Stimulated activated CD8-positive, alpha-beta memory T cell treated with anti-CD3 and anti-CD28 coated beads, Interleukin-15, amount 100 ng/mL, for 1 hour (primary cell): ENCODE results near the gene TC2N.
"Not testable (repeated sequence)": the region's sequence is repeated elsewhere in the genome, so short reads cannot be mapped to it uniquely, and the experiment has no call there.

Experiments
- DNase-seq: peaks from one replicate; pipeline ENCODE4 v3.0.0-alpha.2; 2020; ENCODE audit warnings: low read depth

TC2N gene

DNA sequence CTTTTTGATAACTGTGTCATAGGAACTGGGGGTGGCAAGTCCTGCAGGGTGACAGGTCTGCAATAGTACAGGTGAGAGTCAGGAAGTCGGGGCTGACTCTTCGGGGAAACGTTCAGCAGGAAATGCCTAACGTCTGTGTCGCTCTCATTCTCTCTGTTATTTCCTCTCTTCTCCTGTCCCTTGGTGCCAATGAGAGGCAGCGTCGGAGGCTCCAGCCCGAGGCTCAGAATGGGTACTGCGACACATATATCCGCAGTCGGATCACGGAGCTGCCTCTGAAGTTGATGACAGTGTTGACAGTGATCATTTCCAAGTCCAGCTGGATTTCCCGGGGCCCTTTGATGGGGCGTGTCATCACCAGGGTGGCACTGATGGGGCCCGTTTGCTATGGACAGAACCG, 2.7 kb upstream of the TC2N start:
- DNase-seq: peak; percentile 26

GRCh38 chr14:91869556-91869955, 2.2 kb upstream of the TC2N start:
- DNase-seq: no peak

GRCh38 chr14:91866511-91867295, 633 bp downstream of the TC2N start:
- DNase-seq: no peak

DNA sequence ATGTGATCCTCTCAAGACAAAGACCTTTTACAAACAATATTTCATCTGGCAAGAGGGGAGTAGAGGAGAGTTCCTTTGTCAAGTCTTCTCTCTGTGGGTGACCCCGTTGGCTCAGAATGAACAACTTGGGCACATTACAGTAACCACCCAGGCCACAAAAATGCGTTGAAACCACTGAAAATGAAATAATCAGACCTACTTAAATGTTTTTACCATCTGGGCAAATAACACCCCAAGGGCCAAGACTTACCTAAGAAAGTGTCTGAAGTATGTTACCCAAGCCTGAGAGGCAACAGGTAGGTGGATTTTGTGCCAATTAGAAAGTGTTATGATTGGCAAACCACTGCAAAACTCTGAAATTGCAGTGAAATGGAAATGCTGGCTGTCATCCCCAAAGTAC, 1.3 kb downstream of the TC2N start:
- DNase-seq: no peak

GRCh38 chr14:91862417-91862816, 4.9 kb downstream of the TC2N start:
- no peak for DNase-seq

DNA sequence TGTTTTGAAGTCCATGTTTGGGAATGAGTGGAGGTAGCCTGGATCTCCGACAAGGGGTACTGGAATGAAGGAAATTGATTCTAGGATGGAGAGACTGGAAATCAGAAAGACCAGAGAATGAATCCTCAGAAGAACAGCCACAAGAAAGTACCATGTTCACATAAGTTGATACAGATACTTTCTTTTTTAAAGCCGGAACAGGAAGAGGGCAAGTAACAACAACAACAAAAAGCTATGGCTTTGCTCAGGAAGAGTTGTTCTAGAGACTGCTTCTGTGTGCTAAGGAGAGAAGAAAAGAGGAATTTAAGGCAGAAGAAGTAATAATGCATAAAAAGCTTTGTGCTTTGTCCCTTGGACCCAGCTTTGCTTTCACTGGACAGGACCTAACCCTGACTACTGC, 6.2 kb downstream of the TC2N start:
- no peak for DNase-seq

DNA sequence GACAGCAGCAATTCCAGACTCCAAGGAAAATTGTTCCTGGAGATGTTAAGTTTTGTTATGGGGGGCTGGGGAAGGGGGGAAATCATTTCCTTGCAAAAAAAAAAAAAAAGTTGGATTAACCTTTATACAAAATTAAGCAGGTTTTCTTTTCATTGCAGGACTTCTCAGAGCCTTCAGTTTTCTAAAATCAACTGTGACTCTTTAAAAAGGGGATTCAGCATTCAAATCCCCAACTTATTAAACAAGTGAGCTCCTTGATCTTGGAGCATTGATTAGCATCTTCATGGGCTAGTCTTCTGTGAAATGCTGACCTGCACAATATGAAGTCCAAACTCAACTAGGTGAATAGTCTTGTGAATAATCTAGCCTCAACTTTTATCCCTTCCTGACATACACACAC, 7.1 kb downstream of the TC2N start:
- DNase-seq: no peak

DNA sequence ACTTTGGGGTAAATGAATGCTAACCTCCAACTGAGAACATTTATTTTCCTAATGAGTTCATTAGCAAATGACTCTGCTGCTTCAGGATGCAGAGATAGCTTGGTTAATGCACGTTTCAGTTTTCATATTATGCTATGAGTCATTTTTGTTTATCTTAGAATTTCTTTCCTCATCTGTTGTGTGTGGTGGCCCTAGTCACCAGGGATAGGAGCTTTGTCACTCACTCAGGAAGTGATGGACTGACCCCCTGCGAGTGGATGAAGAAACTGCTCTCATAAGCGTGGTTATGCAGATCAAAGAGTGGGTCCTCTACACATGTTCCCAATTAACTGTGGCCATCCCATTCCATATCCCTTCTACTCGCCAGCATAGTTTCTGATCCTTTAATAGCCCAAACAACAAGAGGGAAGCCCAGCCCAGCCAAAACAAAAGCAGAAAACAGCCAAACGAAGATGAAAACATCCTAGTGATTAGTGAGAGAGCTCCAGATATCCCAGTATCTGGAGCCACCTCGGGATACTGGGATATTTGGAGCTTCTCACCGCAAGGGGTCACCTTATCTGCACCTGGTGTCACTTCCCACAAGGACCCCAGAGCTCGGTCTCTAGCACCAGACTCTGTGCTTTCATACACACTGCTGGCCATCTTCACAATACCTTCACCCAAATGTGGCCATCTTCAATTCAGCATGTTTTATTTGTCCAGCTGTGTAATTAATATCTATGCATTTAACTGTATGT, 8.6 kb downstream of the TC2N start:
- no peak for DNase-seq

- DNase-seq: no peak
These were observed 9.7 kb downstream of the TC2N start for GRCh38 chr14:91857614-91858013.

- no peak for DNase-seq
These were observed 12.9 kb downstream of the TC2N start for GRCh38 chr14:91854327-91854934.

- no peak for DNase-seq
These were observed 15.8 kb downstream of the TC2N start for GRCh38 chr14:91851563-91851962.

GRCh38 chr14:91848504-91849001, 18.8 kb downstream of the TC2N start:
- DNase-seq: no peak

DNA sequence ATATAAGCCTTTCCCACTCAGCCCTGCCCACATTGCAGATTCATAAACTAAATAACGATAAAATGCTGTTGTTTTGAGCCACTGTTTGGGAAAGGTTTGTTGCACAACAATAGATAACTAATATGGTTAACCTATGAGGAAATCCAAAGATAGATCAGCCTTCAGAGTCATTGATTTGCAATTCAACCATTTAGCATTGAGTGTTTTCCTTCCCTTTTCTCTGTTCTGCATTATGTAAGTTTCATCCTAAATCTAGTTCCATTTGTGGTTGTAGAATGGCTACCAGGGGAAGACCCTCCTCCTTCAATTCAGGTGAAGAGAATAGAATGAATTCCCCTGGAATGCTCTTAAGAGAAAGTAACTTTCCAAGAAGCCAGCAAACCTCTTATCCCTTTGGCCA, 19.6 kb downstream of the TC2N start:
- DNase-seq: no peak

DNA sequence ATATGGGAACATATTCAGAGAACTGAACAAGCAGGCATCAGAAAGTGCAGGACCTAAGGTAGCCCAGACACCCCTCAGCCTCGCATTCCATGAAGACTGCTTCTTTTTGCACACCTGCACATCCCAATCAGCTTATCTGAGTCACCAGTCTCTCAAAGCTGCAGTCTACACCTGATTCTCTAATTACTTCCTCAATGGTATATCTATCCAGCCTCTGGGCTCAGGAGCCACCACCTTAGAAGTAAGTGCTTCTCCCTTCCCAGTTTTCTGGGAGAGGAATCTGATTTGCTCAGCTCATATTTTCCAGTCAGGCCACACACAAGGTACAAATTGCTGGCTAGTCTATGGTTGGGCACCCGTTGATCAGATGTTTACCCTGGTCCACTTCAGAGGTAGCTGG, 21.7 kb downstream of the TC2N start:
- no peak for DNase-seq

GRCh38 chr14:91845056-91845455, 22.3 kb downstream of the TC2N start:
- not testable (repeated sequence) for DNase-seq

DNA sequence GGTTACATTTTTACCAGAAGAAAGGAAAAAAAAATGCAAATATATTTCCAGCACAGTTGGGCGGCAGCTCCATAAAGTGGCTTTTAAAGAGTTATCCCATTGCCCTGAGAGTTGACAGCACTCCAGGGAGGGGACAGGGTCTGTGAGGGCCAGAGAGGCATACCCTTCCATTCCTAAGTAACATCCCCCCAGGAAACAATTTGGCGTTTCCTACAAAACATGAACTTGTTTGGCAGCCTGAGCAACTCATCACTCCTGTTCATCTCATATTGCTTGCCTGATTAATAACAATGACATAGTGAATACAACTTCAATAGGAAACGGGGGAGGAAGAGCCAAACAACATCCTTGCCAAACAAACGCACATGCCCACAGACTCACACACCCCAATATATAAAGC, 23.3 kb downstream of the TC2N start:
- no peak for DNase-seq

- DNase-seq: no peak
These were observed 23.9 kb downstream of the TC2N start for GRCh38 chr14:91843437-91843836.

DNA sequence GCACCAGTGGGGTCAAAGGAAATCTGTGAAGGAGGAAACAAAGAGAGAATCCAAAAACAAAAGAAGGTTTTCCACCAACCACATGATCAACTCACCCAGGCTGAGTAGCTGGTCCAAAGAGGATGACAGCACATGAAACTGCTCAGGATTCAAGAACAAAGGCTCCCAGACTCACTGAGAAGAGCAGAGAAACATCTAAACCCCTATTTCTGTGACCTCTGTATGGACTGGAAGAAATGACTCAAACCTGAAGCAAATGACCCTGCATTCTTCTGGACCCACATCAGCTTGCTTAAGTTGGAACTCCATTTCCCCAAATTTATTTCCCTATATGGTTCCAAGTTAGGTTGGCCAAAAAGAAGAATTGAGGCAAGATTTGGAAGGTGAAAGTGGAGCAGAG, 26.3 kb downstream of the TC2N start:
- DNase-seq: no peak

DNA sequence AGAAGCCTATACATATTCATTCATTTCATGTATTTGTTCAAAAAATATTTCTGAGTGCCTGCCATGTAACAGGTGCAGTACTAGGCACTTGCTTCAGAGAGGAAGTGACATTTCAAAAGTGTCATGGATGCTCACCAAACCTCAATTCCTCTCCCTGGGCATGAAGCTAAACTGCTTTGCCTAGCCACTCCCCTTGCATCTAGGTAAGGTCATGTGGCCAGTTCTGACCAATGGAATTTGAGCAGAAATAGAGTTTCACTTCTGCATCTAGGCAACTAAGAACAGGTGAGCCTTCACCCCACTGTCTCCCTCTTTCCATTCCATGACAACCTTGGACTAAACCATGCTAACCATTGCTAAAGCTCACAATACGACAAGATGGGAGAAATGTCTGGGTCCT, 27.6 kb downstream of the TC2N start:
- DNase-seq: no peak

GRCh38 chr14:91837076-91837475, 30.3 kb downstream of the TC2N start:
- DNase-seq: no peak

DNA sequence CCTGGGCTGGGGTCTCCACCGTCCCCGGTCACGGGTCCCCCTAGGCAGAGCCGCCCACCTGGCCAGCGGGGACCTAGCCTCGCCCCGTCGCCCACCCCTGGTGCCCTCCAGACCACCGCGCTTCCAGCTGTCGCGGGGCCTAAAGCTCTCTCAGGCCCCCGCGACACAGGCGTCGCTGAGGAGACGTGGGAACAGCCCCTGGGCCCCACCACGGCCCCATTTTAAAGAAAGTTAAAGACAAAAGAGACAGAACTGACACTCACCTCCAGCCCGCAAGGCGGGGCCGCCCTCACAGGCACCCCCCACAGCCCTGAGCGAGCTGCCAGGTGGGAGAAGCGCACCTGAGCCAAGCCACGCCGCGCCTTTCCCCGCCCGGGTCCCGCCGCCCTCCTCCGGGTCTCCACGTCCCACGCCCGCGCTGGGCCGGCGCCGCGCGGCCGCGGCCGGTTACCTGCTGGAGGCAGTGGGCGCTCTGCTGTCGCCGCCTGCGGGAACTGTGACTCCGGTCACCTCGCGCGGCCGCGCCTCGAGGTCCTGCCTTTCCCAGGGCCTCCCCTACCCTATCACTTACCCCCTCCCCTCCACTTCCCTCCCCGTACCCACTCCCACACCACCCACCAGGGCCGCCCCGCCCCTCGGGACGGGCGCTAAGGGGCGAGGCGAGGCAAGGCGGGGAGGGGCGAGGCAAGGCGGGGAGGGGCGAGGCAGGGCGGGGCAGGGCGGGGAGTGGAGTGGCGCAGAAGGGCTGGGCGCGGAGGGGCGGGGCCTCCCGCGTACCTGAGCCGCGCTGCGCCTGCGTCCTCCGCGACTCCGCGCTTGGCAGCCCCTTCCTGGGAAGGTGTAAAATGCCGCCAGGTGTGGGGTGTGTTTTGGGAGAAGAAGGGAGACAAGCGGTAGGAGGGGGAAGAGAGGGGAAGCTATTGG, 31.2 kb downstream of the TC2N start:
- peak; percentile 75 for DNase-seq
